ENCODE results near the gene PRKD3.

PRKD3 gene

DNA sequence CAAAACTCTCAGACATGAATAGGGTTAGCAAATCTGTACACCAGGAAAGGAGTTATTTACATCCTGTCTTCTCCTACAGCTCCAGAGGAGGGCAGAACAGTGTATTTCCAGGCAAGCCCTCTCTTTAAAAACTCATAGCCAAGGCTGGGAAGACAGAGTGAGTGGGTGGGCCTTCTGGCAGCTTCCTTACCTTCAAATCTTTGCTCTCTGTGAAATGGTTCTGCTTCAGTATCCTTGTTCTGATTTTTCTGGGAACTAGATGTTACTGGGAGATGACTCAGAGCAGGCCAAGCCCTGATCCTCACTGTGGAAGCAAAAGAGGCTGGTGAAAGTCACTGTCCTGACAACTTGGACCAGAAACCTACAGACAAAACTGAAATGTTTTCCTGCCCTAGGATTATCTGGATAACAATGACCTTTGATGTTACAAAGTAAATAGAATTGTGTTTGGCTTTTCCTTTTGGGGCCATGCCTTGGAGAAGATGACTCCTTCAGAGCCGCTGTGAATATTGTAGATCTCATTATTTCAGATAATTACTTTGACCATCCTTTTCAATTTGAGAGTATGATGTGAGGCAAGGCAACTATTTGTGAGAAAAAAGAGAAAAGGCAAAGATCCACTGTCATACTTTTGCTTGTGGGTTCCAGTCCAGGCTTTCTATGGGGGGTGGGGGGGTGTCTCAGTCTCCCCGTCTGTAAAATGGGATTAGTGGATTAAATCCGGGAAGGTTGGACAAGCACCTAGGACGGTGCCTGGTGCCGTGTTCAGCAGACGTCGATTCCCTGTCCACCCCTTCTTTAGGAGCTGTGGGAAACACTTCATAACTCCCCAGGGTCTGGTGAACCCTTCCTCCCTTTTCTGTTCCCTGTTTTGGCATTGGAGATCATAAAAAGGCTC, 19.2 kb upstream of the PRKD3 start:
- no peak for DNase-seq (ENCODE audit: low spot score)

DNA sequence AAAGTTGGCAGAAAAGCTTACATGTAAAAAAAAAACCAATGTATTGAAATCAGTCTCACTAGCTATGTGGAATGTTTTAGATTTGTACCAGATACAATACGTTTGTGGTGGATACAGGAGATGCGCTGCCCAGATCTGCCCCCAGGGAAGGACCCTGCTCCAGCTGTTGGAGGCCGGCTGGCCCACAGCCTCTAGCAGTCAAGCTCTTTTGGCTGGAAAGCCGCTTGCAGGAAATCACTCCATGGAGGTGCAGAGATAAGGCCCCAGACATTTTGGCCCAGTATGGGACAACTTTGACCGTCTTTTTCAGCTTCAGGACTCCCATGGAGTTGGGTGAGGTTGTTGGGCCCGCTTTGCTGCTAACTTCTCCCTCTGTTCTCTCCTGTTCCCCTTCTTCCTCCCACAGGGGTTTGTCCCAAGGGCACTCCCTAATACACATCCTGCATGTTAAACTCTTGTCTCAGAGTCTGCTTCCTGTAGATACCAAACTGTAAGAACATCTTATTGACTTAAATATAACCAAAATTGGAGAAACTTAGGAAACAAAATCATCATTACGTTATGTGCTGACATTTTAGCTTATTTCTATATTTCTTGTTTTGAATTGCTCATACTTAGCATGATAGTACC, 18.1 kb upstream of the PRKD3 start:
- DNase-seq (ENCODE audit: low spot score): no peak

DNA sequence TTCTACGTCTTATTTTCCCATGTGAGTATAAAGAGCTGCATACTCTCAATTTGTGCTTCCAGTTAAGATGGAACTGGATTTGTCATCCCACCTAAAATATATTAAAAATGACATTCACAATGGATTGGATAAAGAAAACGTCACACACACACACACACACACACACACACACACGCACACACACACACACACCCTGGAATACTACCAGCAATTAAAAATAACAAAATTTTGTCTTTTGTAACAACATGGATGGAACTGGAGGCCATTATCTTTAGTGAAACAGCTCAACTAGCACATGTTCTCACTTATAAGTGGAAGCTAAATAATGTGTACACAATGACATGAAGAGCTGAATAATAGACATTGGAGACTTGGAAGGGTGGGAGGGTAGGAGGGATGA, 16.0 kb upstream of the PRKD3 start:
- no peak for DNase-seq (ENCODE audit: low spot score)

DNA sequence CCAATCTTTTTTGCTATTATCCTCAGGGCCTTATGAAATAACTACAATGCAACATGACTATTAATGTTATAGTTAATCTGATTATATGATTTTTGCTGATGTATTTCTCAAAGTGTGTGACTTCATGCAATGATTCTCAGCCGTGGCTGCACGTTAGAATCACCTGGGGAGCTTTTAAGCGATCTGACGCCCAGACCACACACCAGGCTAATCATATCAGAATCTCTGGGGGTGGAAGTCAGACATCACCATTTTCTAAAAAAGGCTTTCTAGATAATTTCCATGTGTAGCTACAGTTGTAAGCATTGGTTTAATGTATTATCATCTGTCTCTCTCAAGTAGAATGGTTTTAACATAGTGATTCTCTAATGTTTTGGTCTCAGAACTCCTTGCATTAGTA, 14.3 kb upstream of the PRKD3 start:
- no peak for DNase-seq (ENCODE audit: low spot score)

DNA sequence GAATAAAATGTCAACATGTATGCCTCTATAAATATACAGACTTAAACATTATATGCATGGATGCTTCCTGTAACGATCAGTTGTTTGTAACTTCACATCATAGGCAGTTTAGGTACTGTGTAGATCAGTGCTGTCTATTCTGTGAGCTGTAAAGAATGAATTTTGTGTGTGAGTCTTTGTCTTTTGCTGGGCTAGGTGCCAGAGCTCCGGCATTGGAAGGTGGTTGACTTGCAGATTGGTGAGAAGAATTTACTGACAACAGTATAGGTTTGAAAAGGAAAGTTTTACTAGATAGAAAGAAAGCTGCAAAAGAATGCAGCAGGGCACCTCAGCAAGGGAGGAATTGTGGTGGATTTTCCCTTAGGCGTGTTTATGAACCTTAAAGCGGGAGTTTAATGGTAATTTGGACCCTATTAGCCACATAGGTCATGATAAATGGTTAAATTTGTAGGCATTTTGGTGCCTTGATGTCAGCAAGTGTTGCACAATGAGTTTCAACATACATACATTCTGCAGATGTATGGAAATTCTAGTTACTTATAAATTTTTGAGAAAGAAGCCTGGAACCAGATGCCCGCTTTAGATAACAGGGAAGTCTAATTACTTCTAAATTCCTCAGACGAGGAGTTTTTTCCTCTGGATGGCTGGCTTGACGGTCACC, 13.1 kb upstream of the PRKD3 start:
- no peak for DNase-seq (ENCODE audit: low spot score)

DNA sequence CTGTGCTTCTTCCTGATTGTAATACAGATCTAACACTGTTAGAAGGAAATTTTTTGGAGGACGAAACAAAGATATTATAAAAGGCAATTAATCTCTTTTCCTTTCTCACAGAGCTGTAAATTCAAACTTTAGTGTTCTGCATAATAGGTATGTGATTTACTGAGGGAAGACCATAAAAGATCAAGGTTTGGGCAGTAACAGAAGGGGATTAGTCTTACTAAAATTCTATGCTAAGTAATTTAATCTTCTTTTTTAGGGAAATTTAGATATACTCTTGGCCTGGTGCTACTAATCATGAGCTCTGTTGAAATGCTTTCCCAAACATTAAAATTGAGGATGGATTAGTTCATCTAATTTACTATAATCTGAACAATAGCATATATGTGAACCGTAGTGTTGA, 11.0 kb upstream of the PRKD3 start:
- no peak for DNase-seq (ENCODE audit: low spot score)

DNA sequence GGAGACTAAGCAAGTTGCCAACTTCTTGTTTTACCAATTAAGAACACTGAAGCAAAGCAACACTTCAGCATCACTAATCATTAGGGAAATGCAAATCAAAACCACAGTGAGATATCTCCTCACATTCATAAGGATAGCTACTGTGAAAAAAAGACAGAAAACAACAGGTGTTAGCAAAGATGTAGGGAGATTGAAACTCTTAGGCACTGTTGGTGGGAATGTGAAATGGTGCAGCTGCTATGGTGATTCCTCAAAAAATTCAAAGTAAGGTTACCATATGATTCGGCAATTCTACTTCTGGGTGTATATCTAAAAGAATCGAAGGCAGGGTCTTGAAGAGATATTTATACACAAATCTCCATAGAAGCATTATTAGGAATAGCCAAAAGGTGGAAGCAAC, 8.6 kb upstream of the PRKD3 start:
- no peak for DNase-seq (ENCODE audit: low spot score)

DNA sequence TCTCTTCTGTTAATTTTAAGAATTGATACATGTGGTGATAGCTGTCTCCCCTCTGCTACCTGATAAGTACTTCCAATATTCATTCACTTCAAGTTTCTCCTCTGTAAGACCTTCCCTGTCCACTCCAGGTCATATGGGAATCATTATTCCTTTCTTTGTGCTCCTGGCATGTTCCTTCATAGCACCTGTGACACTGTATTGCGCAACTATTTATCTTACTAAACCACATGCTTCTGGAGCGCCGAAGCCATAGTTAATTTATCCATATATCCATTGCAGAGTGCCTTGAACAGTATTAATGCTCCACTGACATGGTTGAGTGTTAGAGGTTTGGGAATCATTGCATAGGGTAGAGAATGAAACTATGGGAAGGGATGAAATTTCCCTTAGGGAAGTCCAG, 7.9 kb upstream of the PRKD3 start:
- no peak for DNase-seq (ENCODE audit: low spot score)

DNA sequence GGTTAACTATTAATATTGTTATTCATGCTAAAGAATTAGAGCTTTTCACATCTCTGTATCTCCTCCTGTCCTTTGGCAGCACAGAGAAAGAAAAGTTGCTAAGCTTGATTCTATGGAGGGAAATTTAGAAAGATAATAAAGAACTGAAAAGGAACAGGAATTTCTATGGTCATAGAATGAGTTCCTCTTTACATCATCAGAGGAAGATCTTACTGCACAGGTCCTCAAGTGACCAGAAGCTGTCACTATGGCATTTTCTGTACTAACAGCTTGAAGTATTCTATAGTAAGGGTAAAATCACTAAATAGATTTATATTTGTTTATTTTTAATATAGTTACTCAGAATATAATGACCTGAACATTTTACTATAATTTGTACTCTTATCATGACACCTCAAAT, 6.0 kb upstream of the PRKD3 start:
- DNase-seq (ENCODE audit: low spot score): no peak

DNA sequence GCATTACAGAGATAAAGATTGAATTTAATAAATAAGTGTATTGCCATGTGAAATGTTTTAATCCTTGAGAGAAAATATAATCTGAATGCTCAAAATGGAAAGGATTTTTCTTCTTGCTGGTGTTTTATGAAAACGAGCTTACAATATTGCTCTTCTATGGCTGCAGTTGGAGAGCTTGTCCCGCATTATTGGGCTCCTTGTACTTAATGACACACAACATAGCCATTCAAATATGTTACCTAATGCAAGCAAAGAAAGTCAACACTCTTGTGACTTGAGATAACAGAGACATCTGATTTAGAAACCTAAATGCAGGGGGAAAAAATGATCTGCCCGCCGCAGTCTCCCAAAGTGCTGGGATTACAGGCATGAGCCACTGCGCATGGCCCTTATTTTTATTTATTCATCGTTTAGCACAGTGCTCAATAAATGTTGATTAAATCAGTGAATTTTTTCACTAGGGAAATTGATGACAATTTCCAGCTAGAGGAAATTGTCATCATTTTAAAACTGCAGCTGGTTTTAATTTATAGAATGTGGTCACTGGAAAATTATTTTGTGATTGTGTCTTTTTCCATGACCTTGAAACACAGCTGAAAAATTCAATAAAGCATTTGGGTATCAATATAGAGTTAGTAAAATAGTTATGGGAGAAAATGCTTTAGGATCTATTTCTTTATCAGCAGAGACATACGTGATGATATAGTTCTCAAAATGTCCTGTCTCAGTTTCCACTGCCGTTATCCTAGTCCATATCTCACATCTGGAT, 2.4 kb upstream of the PRKD3 start:
- no peak for DNase-seq (ENCODE audit: low spot score)

DNA sequence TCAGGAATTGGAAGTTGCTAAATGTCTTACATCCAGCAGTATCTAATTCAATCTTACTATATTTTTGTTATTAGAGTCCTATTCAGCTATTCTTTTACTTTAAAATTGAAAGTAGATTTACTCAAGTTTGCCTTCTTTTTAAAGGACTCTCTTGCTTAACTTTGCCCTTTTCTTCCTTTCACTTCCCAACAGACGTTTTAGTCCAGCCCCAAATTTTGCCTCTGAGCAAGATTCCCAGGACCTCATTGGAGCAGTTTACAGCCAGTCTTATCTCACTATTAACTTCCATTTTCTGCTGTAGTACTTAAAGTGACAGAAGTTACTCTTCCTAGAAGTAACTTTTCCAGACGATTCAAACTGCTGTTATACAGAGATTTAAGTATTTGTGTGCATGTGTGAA, 1.7 kb upstream of the PRKD3 start:
- DNase-seq (ENCODE audit: low spot score): no peak

DNA sequence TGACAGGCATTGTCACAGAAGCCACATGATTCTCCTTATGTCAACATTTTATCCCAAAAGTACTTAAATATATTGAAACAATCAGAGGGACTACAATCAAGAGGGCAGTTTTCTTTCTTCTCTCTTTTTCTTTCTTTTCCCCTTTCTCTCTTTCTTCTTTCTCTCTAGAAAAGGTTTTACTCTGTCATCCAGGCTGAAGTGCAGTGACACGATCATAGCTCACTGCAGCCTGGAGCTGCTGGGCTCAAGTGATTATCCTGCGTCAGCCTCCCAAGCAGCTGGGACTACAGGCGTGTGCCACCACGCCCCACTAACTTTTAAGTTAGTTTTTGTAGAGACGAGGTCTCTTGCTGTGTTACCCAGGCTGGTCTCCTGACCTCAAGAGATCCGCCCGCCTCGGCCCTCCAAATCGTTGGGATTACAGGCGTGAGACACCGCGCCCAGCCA, 1.0 kb upstream of the PRKD3 start:
- DNase-seq (ENCODE audit: low spot score): no peak

DNA sequence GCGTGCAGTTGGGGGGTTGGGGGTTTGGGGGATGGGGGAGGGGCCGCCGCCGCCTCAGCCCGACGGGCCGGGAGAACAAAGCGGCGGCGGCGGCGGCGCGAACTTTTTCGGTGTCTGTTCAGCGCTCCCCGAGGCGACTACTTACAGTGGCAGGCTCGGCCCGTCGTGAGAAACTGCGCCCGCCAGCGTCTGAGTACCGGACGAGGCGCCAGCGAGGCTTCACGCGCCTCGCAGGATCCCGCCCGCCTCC, 172 bp downstream of the PRKD3 start:
- no peak for DNase-seq (ENCODE audit: low spot score)

DNA sequence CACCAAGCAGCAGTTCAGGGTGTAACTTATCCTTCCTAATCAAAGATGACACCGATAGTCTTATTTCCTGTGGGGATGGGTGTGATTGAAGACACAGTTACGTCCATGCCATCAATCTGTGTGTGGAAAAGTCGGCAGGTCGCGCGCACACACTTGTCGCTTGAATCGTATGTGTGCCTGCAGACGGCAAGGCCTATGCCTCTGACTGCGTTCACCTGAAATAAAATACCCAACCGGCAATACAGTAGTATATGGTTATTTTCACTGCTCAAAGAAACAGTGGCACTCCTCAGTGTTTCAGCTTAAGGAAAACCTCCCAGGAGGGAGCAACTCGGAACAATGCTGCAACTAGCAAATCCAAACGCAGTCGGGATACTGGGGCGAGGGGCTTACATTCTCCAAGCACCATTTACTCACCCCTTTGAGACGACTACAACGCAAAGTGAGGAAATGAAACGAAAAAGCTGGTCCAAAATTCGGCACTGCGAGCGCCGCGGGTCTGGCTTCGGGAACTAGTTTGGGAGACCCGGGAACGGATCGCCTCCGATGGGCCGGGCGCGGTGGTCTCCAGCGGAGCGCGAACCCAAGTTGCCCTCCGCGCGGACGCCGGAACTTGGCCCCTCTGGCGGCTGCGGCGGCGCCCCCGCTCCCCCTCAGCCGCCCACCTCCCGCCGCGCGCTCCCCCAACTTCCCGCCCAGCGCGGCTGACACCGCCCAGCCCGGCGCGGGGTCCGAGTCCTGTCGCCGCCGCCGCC, 675 bp downstream of the PRKD3 start:
- DNase-seq (ENCODE audit: low spot score): no peak

DNA sequence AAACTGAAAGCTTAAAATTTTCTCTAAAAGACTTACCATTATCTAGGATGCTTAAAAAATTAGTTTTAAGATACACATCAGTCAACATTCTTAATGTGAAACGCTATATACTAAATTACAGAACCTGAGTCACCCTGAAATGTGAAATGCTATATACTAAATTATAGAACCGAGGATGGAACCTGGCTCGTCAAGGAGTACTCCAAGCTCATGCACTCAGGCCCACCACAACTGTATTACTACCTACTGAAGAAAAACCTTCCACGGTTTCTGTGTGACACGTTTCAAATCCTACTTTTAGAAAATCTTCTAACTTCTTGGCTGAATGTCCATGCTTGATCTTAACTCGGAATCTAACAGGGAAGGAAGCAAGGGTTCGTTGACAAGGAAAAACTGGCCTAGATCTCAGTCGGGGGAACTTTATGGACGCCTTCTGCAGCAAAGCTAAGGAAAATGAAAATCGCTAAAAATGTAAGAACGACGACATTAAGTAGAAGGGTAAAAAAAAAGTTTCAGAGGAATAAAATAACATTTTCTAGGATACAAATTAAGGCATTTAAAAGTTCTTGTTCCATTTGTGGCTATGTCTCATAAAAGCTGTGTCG, 1.4 kb downstream of the PRKD3 start:
- no peak for DNase-seq (ENCODE audit: low spot score)

DNA sequence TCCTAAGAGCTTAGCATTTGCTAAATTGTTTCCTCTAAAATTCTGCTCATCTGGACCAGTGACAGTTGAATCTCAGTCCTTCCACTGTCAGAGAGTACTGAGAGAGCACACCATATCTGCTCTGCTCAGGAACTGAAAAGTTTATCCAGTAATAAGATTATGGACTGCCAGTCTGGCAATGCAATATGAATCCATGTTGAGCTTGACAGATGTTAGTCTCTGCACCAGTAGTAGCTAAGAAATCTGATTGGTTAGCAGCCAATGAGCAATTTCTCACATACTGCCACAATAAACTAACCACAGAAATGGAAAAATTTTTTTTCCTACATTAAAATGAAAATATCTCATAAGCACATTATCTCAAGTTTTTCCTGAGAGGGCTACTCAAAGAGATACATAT, 2.3 kb downstream of the PRKD3 start:
- no peak for DNase-seq (ENCODE audit: low spot score)

DNA sequence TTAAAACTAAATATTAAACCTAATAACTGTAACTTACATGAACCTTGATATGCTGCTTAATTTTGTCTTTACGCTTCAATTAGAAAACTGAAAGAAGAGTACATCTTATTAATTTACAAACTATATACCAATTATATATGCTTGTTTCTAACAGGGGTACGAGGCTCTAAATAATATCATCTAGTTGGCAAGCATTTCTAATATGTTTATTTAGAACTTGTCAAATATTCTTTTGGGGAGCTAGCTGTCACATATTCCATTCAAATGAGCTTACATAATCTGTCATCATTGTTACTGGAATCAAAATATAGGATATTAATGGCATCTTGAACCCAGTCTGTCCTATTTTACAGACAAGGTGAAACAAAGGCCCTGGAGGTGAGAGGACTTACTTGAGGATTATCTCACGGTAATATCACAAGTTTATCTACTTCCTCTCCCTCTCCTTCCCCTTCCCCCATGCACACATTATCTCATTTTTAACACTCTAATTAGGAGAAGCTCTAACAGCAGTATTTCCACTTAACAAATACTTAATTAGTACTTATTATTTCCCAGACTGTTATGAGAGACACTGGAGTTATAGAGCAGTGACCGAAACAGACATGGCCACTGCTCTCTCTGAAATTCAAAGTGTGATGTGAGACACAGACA, 3.5 kb downstream of the PRKD3 start:
- DNase-seq (ENCODE audit: low spot score): no peak

DNA sequence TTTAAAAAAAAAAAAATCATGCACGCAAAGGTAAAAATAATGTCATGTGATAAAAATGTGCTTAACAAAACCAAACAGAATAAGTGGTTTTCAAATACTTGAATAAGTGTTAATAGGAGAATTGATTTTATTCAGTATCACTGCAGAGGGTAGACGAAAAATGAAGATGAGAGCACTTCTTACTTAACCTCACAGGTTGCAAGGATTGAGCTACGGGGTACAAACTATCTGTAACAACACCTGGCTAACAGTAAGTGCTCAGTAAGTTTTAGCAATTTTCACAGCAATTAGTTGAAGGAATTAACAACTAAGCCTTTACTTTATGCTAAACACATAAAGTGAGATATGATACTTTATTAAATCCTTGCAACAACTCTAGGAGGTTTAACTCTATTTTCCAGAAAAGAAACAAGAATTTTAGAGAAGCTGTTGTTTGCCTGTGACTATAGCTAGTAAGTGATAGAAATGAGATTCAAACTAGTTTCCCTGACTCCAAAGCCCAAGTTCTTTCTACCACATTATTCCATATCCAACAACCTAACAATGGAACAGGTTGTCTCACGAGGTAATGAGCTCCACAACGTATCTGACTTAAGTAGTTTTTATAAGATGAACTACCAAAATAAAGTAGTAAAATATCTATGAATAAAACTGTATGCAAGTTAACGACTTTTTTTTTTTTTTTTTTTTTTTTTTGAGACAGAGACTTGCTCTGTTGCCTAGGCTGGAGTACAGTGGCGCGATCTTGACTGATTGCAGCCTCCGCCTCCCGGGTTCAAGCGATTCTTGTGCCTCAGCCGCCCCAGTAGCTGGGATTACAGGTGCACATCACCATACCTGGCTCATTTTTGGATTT, 4.7 kb downstream of the PRKD3 start:
- no peak for DNase-seq (ENCODE audit: low spot score)

DNA sequence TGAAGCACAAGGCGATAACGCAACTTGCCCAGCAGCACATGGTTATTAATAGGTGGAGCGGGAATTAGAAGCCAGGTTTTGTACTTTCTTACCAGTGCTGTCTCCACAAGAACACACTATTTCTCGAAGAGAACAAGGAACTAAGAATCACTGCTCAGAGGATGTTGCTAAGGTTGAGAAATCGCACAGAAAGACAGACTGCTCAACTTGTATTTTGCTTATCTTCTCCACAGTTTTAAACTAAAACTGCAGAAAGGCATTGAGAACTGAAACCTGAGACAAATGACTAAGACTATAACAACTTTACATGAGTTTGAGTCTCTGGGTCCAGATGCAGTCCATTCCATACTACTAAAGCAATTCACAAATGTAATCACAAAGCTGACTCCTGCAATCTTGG, 6.2 kb downstream of the PRKD3 start:
- no peak for DNase-seq (ENCODE audit: low spot score)

DNA sequence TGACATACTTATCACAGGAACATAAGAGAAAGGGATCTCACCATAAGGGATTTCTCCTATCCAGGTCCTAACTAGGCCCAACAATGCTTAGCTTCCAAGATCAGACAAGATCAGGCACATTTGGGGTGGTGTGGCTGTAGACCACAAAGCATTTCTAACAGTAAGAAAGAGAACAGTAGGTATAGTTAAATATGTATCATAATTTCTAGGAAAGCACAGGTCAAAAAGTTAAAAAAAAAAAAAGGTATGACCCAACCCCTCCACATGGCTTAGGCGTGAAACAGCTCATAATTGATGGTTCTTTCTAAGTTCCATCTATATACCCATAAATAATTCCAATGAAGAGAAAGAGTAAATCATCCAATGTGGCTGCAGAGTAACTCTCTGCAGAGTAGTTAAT, 6.9 kb downstream of the PRKD3 start:
- no peak for DNase-seq (ENCODE audit: low spot score)

Measured in hematopoietic multipotent progenitor cell treated with erythropoietin and hydrocortisone succinate and interleukin-3 and kit ligand, for 15 days (in vitro differentiated cells).